ENCODE measurements around the gene PSORS1C1.
"Not testable (repeated sequence)": the region's sequence is repeated elsewhere in the genome, so short reads cannot be mapped to it uniquely, and the experiment has no call there.

Gene PSORS1C1

GRCh38 chr6:31187780-31188194 is 73.2 kb downstream of the PSORS1C1 start:
- H3K4me3 ChIP-seq (ENCODE audit: low read depth, low read length), result no peak overlapping the region
- TF ChIP-seq CTCF (IDR thresholded peaks at IDR 0.05; ENCODE audit: control insufficient read depth, extremely low read depth, insufficient read depth), result no peak
- DNase-seq (ENCODE audit: low read depth), result peak; percentile 57

GRCh38 chr6:31189223-31189622 is 74.6 kb downstream of the PSORS1C1 start:
- not testable (repeated sequence) for DNase-seq (ENCODE audit: low read depth); H3K4me3 ChIP-seq (ENCODE audit: low read depth, low read length)

Data from LNCaP clone FGC (cell line).